GM18517 (cell line): ENCODE measurements around the gene TUBA1B.
A peak's percentile ranks its signal among the peaks of the same experiment; 100 is the strongest.
"Not testable (repeated sequence)": the region's sequence is repeated elsewhere in the genome, so short reads cannot be mapped to it uniquely, and the experiment has no call there.

Experiments
- ATAC-seq: cut with Tn5 transposase; IDR thresholded peaks from one replicate; pipeline ENCODE4 v1.9.1; 2021; ENCODE audit warnings: mild to moderate bottlenecking, moderate library complexity; ENCODE audit not compliant: unreplicated experiment

Gene TUBA1B

DNA sequence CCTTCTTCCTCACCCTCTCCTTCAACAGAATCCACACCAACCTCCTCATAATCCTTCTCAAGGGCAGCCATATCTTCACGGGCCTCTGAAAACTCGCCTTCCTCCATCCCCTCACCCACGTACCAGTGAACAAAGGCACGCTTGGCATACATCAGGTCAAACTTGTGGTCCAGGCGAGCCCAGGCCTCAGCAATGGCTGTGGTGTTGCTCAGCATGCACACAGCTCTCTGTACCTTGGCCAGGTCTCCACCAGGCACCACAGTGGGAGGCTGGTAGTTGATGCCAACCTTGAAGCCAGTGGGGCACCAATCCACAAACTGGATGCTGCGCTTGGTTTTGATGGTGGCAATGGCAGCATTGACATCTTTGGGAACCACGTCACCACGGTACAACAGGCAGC is 3.2 kb downstream of the TUBA1B start:
- not testable (repeated sequence) for ATAC-seq

DNA sequence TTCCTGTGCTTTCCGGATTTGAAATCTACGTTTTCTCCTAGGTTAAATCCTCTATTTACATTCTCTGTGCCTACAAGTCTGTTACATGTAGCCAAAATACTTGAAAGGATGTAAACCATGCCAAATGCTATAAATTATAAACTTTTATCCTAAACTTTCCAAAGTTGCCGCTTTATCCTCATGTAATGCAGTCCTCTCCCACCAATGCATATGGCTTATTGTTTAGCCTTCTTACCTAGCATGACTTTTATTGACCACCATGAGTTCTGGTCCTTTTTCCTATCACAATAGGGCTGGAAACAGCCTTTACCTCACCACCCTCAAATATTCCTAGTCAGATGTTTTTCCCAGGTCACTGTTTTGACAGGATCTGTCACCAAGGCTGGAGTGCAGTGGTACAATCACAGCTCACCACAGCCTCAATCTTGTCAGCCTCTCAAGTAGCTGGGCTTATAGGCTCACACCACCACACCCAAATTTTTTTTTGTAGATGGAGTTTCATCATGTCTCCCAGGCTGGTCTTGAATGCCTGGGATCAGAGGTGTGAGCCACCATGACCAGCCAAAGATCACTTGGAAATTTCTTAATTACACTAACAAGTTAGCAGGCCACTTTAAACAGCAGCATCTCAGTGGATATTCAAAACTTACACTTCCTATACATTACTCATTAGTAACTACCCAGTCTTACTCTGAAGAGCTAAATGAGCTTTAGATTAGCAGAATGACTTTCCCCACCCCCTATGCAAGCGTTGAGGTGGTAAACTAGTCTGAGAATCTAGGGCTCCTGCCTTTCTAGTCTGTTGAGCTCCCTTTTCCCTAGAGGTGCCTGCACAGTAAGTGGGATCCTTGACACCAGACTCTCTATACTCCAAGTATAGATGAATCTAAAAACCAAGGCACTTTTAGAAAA is 4.1 kb downstream of the TUBA1B start:
- ATAC-seq, result no peak

DNA sequence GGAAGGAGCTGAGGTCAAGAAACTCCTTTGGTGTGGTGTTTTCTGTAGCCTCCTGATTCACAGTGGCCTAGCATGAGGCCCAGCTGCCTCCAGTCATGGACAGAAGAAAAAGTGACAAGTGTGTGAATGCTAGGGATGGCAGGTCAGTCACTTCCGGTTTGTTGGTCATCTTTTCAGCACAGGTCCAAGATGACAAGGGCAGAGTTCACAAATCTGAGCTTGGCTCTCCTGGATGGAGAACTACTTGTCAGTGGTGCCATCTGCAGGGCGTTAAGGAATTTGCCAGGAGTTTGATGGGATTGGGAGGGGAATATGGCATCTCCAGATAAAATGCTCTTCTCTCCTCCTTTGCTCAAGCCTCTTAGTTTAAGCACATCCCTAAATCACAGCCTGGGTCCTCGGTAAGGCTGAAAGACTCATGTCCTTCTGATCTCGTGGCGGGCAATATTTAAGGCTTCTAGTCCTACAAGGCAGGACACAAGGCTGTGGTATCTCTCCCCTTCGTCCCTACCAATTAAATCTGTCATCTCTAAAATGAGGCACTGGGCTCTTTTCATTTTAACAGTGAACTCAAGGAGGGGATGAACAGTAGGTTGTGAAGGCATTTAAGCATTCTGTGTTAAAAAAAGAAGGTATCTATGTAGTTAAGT is 10.0 kb downstream of the TUBA1B start:
- no peak for ATAC-seq

DNA sequence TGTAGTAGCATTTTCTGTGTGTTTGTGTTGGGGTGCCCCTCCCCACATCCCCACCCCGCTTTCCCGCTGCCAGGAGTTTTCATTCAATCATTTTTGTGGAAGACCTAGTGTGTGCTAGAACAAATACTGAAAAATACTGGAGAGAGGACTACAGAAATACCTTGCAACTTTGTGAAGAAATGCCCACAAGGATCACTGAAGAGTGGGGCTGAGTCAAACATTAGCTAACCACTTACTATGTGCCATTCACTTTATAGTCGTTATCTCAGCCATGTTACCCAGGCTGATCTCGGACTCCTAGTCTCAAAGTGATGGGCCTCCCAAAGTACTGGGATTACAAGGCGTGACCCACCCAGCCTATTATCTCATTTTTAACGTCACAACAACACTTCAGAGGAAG is 20.0 kb downstream of the TUBA1B start:
- ATAC-seq, result no peak

DNA sequence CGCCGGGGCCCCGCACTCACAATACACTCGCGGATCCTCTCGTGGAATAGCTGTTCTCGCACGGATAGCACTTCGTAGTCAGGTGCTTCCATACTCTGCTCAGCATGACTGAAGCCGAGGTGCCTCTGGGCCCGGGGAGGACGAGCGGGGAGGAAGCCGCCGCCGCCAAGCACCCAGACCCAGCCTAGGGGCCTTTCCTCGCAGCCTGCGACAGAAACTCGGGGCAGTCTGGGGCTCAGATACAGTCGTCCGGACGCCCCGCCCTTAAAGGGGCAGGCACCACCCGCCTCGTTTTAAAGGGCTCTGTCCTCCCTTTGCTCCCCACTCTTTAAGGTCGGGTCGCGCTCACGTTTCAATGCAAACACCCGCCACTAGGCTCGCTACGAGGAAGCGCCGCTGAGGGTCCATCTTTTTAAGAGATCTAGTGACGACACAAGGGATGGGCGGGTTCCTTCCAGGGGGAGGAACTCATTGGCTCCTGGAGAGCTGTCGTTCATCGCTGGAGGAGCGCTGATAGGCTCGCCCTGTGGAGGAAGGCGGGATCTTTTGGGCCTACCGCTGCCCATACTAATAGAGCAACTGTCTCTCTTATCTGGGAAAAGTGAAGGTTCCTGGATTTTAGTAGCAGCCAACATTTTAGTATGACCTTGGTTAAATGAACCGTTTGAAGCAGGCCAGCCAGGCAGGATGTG is 20.6 kb downstream of the TUBA1B start, which contains the start of gene LMBR1L:
TSS of gene LMBR1L (minus strand) at position 384 of the 692 bp plus-strand sequence. CDS start at position 92, 292 bp downstream.
- peak; percentile 99 for ATAC-seq

DNA sequence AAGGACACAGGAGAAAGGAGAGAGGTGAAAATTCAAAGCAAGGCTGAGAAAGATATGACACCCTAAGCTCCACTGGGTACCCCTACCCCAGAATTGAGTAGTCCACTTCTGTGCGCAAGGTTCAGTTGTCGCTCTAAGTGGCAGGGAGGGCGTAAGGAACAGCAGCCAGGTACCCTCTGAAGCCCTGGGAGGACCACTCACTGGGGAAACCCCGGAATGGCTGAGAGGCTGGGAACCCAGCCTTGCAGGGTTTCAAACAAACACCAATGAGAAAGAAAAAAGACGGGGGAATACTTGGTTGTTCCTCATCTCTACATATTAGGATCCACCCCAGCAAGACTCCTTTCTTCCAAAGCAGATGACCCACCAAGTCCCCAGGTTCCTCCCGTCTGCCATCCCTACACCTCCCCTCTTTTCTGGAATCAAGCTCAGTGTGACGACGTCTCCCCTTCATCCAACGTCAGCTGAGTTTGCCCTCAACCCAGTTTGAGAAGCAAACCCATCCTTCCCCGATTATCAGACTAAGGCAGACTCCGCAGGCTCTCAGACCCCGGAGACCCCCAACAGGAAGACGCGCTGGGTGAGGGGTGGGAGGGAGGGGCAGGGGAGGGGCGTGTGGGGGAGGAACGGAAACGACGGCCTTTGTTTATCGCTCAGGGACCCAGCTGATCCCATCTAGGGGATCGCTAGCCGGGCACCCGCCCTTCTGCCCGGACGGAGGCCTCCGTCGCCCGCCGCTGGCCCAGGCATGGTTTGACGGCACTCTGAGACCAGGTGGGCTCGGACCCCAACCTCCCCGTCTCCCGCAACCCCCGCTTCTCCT is 21.3 kb downstream of the TUBA1B start:
- peak; percentile 5 for ATAC-seq

DNA sequence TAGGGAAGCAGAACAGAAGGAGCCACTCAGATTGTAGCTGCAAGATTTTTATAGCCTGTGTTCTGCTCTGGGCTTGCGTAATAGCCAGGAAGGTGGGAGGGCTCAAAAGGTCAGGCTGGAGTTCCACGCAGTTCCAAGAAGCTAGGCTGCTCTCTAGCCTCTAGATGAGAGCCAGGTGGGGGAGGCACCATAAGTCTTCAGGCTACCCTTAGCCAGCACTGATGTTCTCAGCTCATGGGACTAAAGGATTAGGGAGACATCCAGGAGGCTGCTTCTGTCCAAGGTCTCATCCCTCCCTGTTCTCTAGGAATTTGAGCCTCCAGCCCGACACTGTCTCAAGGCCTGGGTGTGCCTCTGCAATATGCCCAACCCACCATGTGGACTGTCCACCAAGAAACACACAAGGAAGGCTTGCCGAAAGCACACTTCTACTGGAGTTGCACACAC is 22.2 kb downstream of the TUBA1B start:
- ATAC-seq, result no peak

DNA sequence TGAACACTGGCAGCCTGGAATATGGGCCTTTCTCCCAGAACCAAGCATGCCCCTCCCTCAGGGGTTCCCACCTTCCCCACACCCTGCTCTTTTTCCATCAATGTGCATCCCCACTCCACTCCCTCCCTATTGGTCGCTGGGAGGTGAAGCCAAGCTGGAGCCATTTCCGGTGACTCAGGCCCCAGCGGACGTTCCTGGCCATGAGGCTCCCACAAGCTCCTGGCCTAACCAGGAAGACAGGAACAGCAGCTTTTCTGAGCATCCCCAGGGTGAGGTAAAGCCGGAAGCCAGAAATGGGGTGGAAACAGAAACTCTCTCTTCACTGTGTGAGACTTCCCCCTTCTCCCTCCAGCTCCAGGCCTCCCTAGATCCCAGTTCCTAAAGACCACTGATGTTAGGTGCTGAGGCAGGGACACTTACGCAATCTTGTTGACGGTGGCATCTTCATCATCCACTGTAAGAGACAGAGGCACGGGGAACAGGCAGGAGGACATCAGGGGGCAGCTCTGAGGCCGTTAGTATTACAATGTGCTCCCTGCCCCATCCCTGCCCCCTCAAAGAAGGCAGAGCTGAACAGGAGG is 25.6 kb downstream of the TUBA1B start:
- ATAC-seq, result no peak

DNA sequence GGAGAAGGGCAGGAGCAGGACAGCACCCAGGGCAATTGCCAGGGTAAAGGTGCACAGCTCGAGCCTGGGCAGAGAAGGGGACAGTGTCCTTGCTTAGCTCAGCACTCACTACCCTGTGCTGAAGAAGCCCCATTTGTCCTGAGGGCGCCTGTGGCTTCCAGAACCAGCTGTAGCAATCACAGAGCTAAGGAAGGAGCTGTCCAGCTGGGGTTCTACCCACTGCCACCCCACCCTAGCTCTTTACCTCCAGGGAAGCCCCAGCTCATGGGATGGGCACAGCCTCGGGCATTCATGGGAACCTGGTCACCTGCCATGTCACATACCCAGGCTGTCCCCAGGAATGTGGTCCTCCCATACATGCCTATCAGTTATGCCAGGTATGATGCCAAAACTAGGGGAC is 26.4 kb downstream of the TUBA1B start:
- ATAC-seq, result no peak

DNA sequence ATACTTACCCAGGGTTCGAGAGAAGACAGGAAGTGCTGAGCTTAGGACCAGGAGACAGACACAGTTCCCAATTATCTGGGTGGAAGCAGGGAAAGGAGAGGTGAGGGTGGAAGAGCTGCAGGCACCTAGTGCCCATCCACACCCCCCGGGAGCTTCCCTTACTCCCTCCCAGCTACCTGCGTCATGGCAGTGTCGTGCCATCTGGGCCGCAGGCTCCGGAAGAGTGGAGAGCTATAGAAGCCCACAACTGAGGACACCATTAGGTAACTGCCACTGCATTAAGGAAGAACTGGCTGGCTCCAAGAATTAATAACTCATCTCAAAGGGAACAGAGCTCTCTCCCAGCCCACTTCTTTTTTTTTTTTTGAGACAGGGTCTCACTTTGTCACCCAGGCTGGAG is 30.8 kb downstream of the TUBA1B start:
- no peak for ATAC-seq

DNA sequence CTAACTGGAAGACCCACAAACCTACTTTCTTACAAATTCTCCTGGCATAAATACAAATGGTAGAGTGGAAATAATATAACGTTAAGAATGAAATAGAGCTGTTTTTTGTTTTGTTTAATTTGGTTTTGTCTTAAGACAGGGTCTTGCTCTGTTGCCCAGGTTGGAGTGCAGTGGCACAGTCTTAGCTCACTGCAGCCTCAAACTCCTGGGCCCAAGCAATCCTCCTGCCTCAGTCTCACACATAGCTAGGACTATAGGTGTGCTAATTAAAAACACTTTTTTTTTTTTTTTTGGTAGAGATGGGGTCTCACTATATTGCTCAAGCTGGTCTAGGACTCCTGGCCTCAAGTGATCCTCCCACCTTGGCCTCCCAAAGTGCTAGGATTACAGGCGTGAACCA is 32.5 kb downstream of the TUBA1B start:
- no peak for ATAC-seq

DNA sequence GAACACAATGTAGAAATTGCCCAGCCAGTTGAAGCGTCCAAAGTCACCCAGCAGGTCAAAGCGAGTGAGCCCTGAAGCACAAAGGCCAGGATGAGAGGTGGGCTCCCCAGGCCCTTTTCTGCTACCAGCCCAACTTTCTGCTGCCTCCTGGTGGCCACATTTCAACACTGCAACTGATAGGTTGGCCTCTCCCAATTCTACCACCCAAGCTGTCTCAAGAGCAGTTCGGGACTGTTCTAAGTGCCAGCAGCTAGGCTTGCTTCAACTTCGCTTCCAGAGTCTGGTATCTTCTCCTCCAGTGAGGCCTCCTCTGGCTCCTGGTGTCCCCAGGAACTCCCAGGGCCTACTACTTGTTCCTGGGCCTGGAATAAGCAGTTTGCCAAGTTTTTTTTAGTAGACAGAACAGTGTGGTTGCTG is 33.2 kb downstream of the TUBA1B start:
- ATAC-seq, result no peak

DNA sequence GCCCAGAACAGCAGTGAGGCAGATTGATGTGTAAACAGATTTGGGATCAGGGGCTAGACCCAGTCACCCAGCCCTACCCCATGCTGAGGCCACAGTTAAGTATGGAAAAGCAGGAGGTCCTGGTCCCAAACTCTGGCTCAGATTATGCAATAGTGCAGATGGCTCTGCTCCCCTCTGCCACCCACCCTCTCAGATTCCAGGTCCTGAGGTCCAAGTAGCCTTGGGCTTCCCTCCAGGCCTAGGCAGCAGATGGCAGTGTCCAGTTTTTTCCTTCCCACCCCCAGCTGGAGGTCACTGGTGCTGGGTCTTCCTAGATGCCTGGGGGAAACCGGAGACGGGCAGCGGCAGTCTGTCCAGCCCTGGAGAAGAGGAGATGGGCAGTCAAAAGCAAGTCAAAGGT is 33.8 kb downstream of the TUBA1B start:
- no peak for ATAC-seq

DNA sequence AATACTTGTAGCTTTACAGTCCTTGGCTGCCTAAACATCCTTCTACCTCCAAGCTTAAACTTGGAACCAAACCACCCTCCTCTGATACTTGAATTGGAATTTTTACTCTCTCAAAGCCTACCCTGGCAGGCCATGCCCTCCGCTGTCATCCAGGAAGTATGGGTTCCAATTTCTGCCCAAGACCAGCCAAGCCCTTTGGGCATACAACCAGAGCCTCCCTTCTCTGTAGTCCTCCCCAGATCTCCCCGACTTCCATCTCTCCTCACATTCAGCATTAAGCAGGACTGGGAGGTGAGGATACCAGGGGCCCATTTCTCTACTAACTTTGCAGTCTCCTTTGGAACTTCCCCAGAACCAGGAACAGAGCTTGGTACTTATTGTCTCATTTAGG is 36.2 kb downstream of the TUBA1B start:
- no peak for ATAC-seq

DNA sequence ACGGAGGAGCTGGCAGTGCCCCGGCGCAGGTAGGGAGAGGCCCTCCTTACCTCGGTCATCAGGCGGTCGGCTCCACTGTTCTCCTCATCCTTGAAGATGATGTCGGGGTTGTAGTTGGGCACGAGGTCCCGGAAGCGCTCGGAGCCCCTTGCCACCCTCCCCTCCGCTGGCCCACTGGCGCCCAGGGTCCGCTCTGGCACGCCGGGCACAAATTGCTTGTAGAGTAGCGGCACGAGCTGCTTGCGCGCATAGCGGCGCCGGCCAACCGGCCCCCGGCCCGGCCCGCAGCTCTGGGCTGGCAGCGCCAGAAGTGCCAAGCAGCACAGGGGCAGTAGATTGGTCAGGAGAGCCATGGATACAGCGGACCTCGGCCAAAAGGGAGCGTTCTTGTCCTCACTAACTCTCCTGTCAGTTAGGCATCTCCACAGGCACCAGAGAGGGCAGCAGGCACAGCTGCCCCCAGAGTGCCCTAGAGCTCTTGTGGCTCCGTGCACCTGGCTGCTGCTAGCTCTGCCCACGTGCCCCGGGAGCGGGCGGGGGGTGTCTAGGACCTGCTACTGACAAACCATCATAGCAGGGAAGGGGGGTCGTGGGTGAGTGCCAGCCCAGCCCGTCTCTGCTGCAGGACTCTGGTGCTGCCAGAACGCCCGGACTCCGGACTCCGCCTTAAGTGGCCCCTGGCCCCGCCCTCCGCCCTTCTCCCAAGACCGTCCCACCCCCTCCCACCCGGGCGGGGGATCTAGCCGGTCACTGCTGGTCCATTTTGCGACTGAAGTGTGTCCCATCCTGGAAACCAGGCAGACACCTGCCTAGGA is 36.8 kb downstream of the TUBA1B start, which contains the start of gene DHH:
TSS of gene DHH (minus strand) at position 642 of the 815 bp plus-strand sequence. CDS start at position 353, 289 bp downstream.
- no peak for ATAC-seq

DNA sequence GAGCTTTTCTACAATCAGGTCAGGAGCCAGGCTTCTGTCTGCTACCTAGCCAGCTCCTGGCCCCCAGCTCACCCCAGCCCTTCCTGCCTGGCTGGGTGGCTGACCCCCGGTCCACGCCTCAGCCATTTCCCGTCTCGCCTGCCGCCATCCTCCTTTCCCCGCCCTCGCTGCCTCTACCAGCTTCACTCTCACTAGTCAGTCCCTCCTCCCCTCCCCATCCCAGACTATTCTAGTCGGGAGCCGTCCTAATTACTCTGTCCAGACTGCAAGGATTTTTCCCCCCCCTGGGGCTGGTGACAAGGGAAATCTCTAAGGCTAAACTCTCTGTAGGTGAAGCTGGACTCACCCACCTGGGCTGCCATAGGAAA is 37.4 kb downstream of the TUBA1B start:
- ATAC-seq, result no peak

DNA sequence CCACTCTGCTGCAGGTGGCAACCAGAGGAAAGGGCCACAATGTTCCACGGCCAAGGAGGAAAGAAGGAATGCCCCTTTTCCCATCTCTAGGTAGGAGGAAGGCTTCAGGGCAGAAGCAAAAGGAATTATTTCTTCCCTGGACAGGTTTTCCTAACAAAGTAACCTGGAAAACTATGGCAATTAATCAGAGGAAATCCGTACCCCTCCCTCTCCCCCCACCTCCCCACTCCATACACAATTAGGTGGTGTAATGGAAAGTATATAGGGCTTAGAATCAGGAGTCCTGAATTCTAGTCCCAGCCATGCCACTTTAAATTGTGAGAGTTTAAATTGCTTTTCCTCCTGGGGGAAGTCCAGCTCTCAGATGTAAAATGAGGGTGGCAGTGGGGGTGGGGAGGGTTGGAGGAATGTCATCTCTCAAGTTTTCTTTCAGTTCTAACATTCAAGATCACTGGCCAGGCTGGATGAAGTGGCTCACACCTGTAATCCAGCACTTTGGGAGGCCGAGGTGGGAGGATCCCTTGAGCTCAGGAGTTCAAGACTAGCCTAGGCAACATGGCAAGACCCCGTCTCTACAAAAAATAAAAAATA is 38.3 kb downstream of the TUBA1B start:
- ATAC-seq, result no peak

DNA sequence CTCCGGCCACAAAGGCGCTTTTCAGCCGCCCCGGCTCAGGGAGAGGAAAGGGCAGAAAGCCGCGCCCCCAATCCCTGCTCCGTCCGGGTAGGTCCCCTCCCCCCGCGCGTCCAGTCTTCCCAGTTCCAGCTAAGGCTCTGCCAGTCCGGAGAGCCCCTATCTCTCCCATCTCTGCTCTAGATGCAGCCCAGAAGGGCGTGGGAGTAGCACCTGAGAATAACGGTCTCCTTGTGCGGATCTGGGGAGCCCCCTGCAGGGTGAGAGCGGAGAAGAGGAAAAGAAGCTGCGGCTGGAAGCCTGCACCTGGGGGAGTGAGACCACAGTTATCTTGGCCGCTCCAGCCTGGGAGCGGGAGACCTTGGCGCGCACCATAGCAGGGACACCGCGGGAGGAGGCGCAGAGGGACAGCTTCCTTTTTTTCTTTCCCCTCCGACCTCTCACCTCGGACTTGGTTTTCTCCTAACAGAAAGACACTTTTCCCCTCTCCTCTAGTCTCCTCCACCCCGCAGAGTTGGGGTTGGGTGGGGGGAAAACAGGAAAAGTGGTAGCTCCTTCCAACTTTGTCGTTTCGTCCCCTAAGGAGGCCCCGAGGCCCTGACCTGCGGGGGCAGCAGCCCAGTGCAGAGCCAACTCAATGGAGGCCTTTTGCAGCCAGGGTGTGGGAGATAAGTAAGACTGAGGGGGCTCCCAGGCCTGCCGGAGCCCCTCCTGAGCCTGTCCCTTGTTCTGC is 38.9 kb downstream of the TUBA1B start:
- ATAC-seq, result no peak

DNA sequence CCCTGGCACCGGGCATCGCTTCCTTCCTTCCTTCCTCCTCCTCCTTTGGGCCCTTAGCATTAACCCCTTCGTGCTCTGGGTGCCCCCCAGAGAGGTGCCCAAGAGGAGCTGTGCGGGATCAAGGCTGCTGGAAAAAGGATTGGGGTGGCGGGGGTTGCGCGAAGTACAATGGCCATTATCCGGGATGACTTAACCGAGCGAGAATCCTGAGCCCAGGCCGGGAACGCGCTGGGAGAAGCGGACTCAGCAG is 39.4 kb downstream of the TUBA1B start:
- no peak for ATAC-seq
